ENCODE results near the gene GDF10.

DNA sequence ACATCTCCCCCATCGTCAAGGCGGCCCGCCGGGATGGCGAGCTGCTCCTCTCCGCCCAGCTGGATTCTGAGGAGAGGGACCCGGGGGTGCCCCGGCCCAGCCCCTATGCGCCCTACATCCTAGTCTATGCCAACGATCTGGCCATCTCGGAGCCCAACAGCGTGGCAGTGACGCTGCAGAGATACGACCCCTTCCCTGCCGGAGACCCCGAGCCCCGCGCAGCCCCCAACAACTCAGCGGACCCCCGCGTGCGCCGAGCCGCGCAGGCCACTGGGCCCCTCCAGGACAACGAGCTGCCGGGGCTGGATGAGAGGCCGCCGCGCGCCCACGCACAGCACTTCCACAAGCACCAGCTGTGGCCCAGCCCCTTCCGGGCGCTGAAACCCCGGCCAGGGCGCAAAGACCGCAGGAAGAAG is 10.1 kb downstream of the GDF10 start:
- TF ChIP-seq POLR2A (IDR thresholded peaks at IDR 0.05): no peak
- TF ChIP-seq, protein P1, sequence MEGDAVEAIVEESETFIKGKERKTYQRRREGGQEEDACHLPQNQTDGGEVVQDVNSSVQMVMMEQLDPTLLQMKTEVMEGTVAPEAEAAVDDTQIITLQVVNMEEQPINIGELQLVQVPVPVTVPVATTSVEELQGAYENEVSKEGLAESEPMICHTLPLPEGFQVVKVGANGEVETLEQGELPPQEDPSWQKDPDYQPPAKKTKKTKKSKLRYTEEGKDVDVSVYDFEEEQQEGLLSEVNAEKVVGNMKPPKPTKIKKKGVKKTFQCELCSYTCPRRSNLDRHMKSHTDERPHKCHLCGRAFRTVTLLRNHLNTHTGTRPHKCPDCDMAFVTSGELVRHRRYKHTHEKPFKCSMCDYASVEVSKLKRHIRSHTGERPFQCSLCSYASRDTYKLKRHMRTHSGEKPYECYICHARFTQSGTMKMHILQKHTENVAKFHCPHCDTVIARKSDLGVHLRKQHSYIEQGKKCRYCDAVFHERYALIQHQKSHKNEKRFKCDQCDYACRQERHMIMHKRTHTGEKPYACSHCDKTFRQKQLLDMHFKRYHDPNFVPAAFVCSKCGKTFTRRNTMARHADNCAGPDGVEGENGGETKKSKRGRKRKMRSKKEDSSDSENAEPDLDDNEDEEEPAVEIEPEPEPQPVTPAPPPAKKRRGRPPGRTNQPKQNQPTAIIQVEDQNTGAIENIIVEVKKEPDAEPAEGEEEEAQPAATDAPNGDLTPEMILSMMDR (IDR thresholded peaks at IDR 0.05): no peak
